ENCODE measurements around the gene MRPS26. TPM values are rescaled to one million over a fixed set of nuclear protein-coding genes. Genes with fewer than 3 reads are reported as not detected.
"Not testable (repeated sequence)": the region's sequence is repeated elsewhere in the genome, so short reads cannot be mapped to it uniquely, and the experiment has no call there.

MRPS26 gene
- total RNA-seq, 4 donors from 2014 or later = 34.5 to 43.6 (median 43.1) TPM

- peak overlapping the region in 1 of 4 donors; percentile 63 for H3K27ac ChIP-seq
- peaks cover 0 to 15% (median 2%) of the 10 kb centered on the region in 4 donors for H3K4me1 ChIP-seq
- H3K4me3 ChIP-seq = peak overlapping the region in 3 of 4 donors; percentile 65 to 75 (median 73)
- no peak for DNase-seq
- peaks cover 0 to 7% of the 10 kb centered on the region in 2 donors for H3K27me3 ChIP-seq
- no peaks in the 10 kb centered on the region for H3K36me3 ChIP-seq
- TF ChIP-seq CTCF (IDR thresholded peaks at IDR 0.05) = no peak
- TF ChIP-seq POLR2A (IDR thresholded peaks at IDR 0.05) = no peak
- no peaks in the 10 kb centered on the region for H3K9me3 ChIP-seq
Measured at GRCh38 chr20:3072530-3073250, 26.8 kb downstream of the MRPS26 start.

GRCh38 chr20:3073251-3073643 lies 27.4 kb downstream of the MRPS26 start:
- H3K36me3 ChIP-seq, H3K27me3 ChIP-seq, DNase-seq, H3K9me3 ChIP-seq, H3K27ac ChIP-seq, H3K4me3 ChIP-seq: not testable (repeated sequence)
- peaks cover 0 to 15% (median 2%) of the 10 kb centered on the region in 4 donors for H3K4me1 ChIP-seq

- no peaks in the 10 kb centered on the region for H3K9me3 ChIP-seq
- H3K4me3 ChIP-seq = no peak overlapping the region
- peaks cover 0 to 7% of the 10 kb centered on the region in 2 donors for H3K27me3 ChIP-seq
- H3K27ac ChIP-seq = no peak overlapping the region
- no peak for DNase-seq
- peaks cover 0 to 15% (median 2%) of the 10 kb centered on the region in 4 donors for H3K4me1 ChIP-seq
- TF ChIP-seq POLR2A (IDR thresholded peaks at IDR 0.05) (no peak), CTCF (IDR thresholded peaks at IDR 0.05) (no peak)
- no peaks in the 10 kb centered on the region for H3K36me3 ChIP-seq
Measured at GRCh38 chr20:3074812-3075211, 29.0 kb downstream of the MRPS26 start.

- H3K4me1 ChIP-seq = peaks cover 0 to 15% (median 2%) of the 10 kb centered on the region in 4 donors
- H3K27ac ChIP-seq, H3K4me3 ChIP-seq, H3K27me3 ChIP-seq, DNase-seq, H3K9me3 ChIP-seq, H3K36me3 ChIP-seq: not testable (repeated sequence)
Measured at GRCh38 chr20:3075315-3075714, 29.5 kb downstream of the MRPS26 start.

- Histone ChIP-seq H3K4me3 (no peak overlapping the region), H3K36me3 (no peaks in the 10 kb centered on the region), H3K27me3 (peaks cover 0 to 9% of the 10 kb centered on the region in 2 donors), H3K9me3 (no peaks in the 10 kb centered on the region), H3K27ac (no peak overlapping the region), H3K4me1 (peaks cover 0 to 14% (median 2%) of the 10 kb centered on the region in 4 donors)
- no peak for DNase-seq
- TF ChIP-seq POLR2A (IDR thresholded peaks at IDR 0.05) (no peak), CTCF (IDR thresholded peaks at IDR 0.05) (no peak)
Measured at GRCh38 chr20:3077618-3078134, 31.8 kb downstream of the MRPS26 start.

GRCh38 chr20:3080939-3081388 lies 35.1 kb downstream of the MRPS26 start:
- Histone ChIP-seq H3K9me3 (no peaks in the 10 kb centered on the region), H3K4me3 (no peak overlapping the region), H3K4me1 (peaks cover 0 to 24% (median 10%) of the 10 kb centered on the region in 4 donors), H3K36me3 (no peaks in the 10 kb centered on the region), H3K27ac (no peak overlapping the region), H3K27me3 (peaks cover 0 to 19% of the 10 kb centered on the region in 2 donors)
- TF ChIP-seq POLR2A (IDR thresholded peaks at IDR 0.05) = no peak
- no peak for TF ChIP-seq CTCF (IDR thresholded peaks at IDR 0.05)
- DNase-seq = no peak

All from Peyer's patch (tissue), 4 donors.